GM18511 (cell line): ENCODE measurements around the gene BRINP1.

ENCODE experiments used
- ATAC-seq: cut with Tn5 transposase; IDR thresholded peaks from one replicate; pipeline ENCODE4 v1.9.1; 2021; ENCODE audit warnings: mild to moderate bottlenecking, moderate library complexity; ENCODE audit not compliant: unreplicated experiment

BRINP1 gene

GRCh38 chr9:119368681-119369581, at the start of gene BRINP1:
Gene BRINP1 (minus strand): TSS chr9:119369435. CDS start chr9:119313355, 56,080 bp downstream.
- ATAC-seq: no peak

- no peak for ATAC-seq
Measured at GRCh38 chr9:119418721-119419120, 49.5 kb upstream of the BRINP1 start.

GRCh38 chr9:119416793-119417192, 47.6 kb upstream of the BRINP1 start:
- ATAC-seq: no peak

GRCh38 chr9:119412399-119412798, 43.2 kb upstream of the BRINP1 start:
- no peak for ATAC-seq

- ATAC-seq: no peak
Measured at GRCh38 chr9:119409552-119409951, 40.3 kb upstream of the BRINP1 start.

- no peak for ATAC-seq
Measured at GRCh38 chr9:119400606-119401005, 31.4 kb upstream of the BRINP1 start.

GRCh38 chr9:119398350-119398749, 29.1 kb upstream of the BRINP1 start:
- ATAC-seq: no peak

- no peak for ATAC-seq
Measured at GRCh38 chr9:119391878-119392277, 22.6 kb upstream of the BRINP1 start.

GRCh38 chr9:119375892-119376291, 6.7 kb upstream of the BRINP1 start:
- no peak for ATAC-seq

GRCh38 chr9:119372951-119373350, 3.7 kb upstream of the BRINP1 start:
- no peak for ATAC-seq

GRCh38 chr9:119370816-119371215, 1.6 kb upstream of the BRINP1 start:
- no peak for ATAC-seq

- no peak for ATAC-seq
Measured at GRCh38 chr9:119369680-119370366, 588 bp upstream of the BRINP1 start.

- ATAC-seq: no peak
Measured at GRCh38 chr9:119368179-119368578, 1.1 kb downstream of the BRINP1 start.

GRCh38 chr9:119367683-119368075, 1.6 kb downstream of the BRINP1 start:
- no peak for ATAC-seq

- no peak for ATAC-seq
Measured at GRCh38 chr9:119366909-119367682, 2.1 kb downstream of the BRINP1 start.

- ATAC-seq: no peak
Measured at GRCh38 chr9:119365291-119366027, 3.8 kb downstream of the BRINP1 start.

- no peak for ATAC-seq
Measured at GRCh38 chr9:119360237-119360636, 9.0 kb downstream of the BRINP1 start.

GRCh38 chr9:119357336-119358096, 11.7 kb downstream of the BRINP1 start:
- no peak for ATAC-seq

- no peak for ATAC-seq
Measured at GRCh38 chr9:119349351-119349825, 19.8 kb downstream of the BRINP1 start.
